Cortex of kidney (tissue), 1 donor: Measurements from ENCODE around the gene WDR81.
"Not testable (repeated sequence)": the region's sequence is repeated elsewhere in the genome, so short reads cannot be mapped to it uniquely, and the experiment has no call there.

Source experiments
- DNase-seq: peaks from one replicate; lab custom pipeline; 2025; lab: John Stamatoyannopoulos, UW

WDR81 gene

GRCh38 chr17:1754430-1755112 is 30.1 kb downstream of the WDR81 start:
- no peak for DNase-seq

GRCh38 chr17:1755252-1755826 is 30.8 kb downstream of the WDR81 start:
- DNase-seq: no peak

GRCh38 chr17:1755827-1756262 is 31.3 kb downstream of the WDR81 start:
- DNase-seq: no peak

GRCh38 chr17:1758807-1759206 is 34.3 kb downstream of the WDR81 start:
- no peak for DNase-seq

GRCh38 chr17:1759529-1759928 is 35.0 kb downstream of the WDR81 start:
- no peak for DNase-seq

- no peak for DNase-seq
Measured at GRCh38 chr17:1762233-1762900, 37.9 kb downstream of the WDR81 start.

- no peak for DNase-seq
Measured at GRCh38 chr17:1762901-1763898, 38.7 kb downstream of the WDR81 start.

- DNase-seq: no peak
Measured at GRCh38 chr17:1764284-1764683, 39.8 kb downstream of the WDR81 start.

- DNase-seq: not testable (repeated sequence)
Measured at GRCh38 chr17:1764705-1765104, 40.2 kb downstream of the WDR81 start.

- DNase-seq: no peak
Measured at GRCh38 chr17:1765576-1765975, 41.1 kb downstream of the WDR81 start.

GRCh38 chr17:1766382-1767135 is 42.1 kb downstream of the WDR81 start:
- no peak for DNase-seq

GRCh38 chr17:1767358-1767757 is 42.9 kb downstream of the WDR81 start:
- no peak for DNase-seq

- no peak for DNase-seq
Measured at GRCh38 chr17:1769822-1770477, 45.4 kb downstream of the WDR81 start.

- not testable (repeated sequence) for DNase-seq
Measured at GRCh38 chr17:1773000-1773695, 48.6 kb downstream of the WDR81 start.

GRCh38 chr17:1773696-1774181 is 49.2 kb downstream of the WDR81 start:
- no peak for DNase-seq

GRCh38 chr17:1774390-1775176 is 50.1 kb downstream of the WDR81 start:
- DNase-seq: no peak

- no peak for DNase-seq
Measured at GRCh38 chr17:1776328-1776727, 51.8 kb downstream of the WDR81 start.

- DNase-seq: no peak
Measured at GRCh38 chr17:1776857-1777256, 52.4 kb downstream of the WDR81 start.

GRCh38 chr17:1779571-1780131 is 55.1 kb downstream of the WDR81 start:
- DNase-seq: no peak
